ENCODE measurements around the gene TFEB. TPM values are rescaled to one million over a fixed set of nuclear protein-coding genes. Genes with fewer than 3 reads are reported as not detected.

The TFEB gene
- total RNA-seq, 1 donor from 2014 or later = 36.5 TPM

GRCh38 chr6:41649596-41649995 is 85.8 kb downstream of the TFEB start:
- DNase-seq = peak; percentile 16
- H3K4me1 ChIP-seq = no peaks in the 10 kb centered on the region
- no peak for TF ChIP-seq CTCF (IDR thresholded peaks at IDR 0.05)
- H3K9me3 ChIP-seq = no peaks in the 10 kb centered on the region
- H3K4me3 ChIP-seq = no peak overlapping the region
- intact Hi-C loops (cut with DNase I) = no loop called here
- no peak for ATAC-seq
- no peak overlapping the region for H3K27ac ChIP-seq
- peaks cover 2% of the 10 kb centered on the region for H3K27me3 ChIP-seq (ENCODE audit: low read depth)
- no peaks in the 10 kb centered on the region for H3K36me3 ChIP-seq

GRCh38 chr6:41648921-41649320 is 86.5 kb downstream of the TFEB start:
- no peaks in the 10 kb centered on the region for H3K27me3 ChIP-seq (ENCODE audit: low read depth)
- H3K4me1 ChIP-seq = no peaks in the 10 kb centered on the region
- H3K4me3 ChIP-seq = no peak overlapping the region
- no peak for TF ChIP-seq CTCF (IDR thresholded peaks at IDR 0.05)
- DNase-seq (peak; percentile 12), ATAC-seq (no peak)
- intact Hi-C loops (cut with DNase I) = no loop called here
- H3K27ac ChIP-seq = no peak overlapping the region
- no peaks in the 10 kb centered on the region for H3K36me3 ChIP-seq
- H3K9me3 ChIP-seq = no peaks in the 10 kb centered on the region

- DNase-seq = peak; percentile 15
- Histone ChIP-seq H3K36me3 (no peaks in the 10 kb centered on the region), H3K27ac (no peak overlapping the region), H3K27me3 (ENCODE audit: low read depth) (no peaks in the 10 kb centered on the region), H3K9me3 (no peaks in the 10 kb centered on the region), H3K4me3 (no peak overlapping the region), H3K4me1 (peaks cover under 1% of the 10 kb centered on the region)
- no peak for TF ChIP-seq CTCF (IDR thresholded peaks at IDR 0.05)
- intact Hi-C loops (cut with DNase I) = no loop called here
- ATAC-seq = no peak
Observed at GRCh38 chr6:41648070-41648585, 87.3 kb downstream of the TFEB start.

- Histone ChIP-seq H3K36me3 (no peaks in the 10 kb centered on the region), H3K9me3 (no peaks in the 10 kb centered on the region), H3K4me1 (peaks cover 7% of the 10 kb centered on the region), H3K4me3 (no peak overlapping the region), H3K27ac (no peak overlapping the region), H3K27me3 (ENCODE audit: low read depth) (no peaks in the 10 kb centered on the region)
- TF ChIP-seq CTCF (IDR thresholded peaks at IDR 0.05) = no peak
- peak; percentile 22 to 30 for ATAC-seq
- intact Hi-C loops (cut with DNase I) = no loop called here
- DNase-seq = peak; percentile 49
Observed at GRCh38 chr6:41647061-41647511, 88.3 kb downstream of the TFEB start.

- Histone ChIP-seq H3K9me3 (no peaks in the 10 kb centered on the region), H3K27me3 (ENCODE audit: low read depth) (no peaks in the 10 kb centered on the region), H3K36me3 (no peaks in the 10 kb centered on the region), H3K4me1 (peaks cover 7% of the 10 kb centered on the region), H3K4me3 (no peak overlapping the region), H3K27ac (no peak overlapping the region)
- TF ChIP-seq CTCF (IDR thresholded peaks at IDR 0.05) = no peak
- DNase-seq (peak; percentile 27), ATAC-seq (no peak)
- intact Hi-C loops (cut with DNase I) = no loop called here
Observed at GRCh38 chr6:41646026-41646795, 89.2 kb downstream of the TFEB start.

Measured in lower lobe of right lung (tissue), 2 donors.